Astrocyte of the cerebellum (primary cell): ENCODE data around the gene ZFP36L2.

Source experiments
- DNase-seq: peaks from one replicate; pipeline ENCODE4 v3.0.0-alpha.2; 2011; ENCODE audit warnings: low read depth
- H3K4me3 ChIP-seq: 2 replicates; pipeline ENCODE4 v1.5.1; 2011; ENCODE audit warnings: mild to moderate bottlenecking, low read depth, low read length, moderate library complexity
- CTCF ChIP-seq: IDR thresholded peaks from 2 replicates; pipeline ENCODE4 v1.5.1; 2012; ENCODE audit warnings: low read length, low read depth, moderate library complexity, mild to moderate bottlenecking; ENCODE audit errors: missing control alignments
- in situ Hi-C: cut with HindIII; loops from 2 replicates; pipeline ENCODE4 v1.10.0; 2017; ENCODE audit warnings: low sequenced_read_pairs

ZFP36L2 gene

GRCh38 chr2:43265001-43265400 lies 38.6 kb upstream of the ZFP36L2 start:
- in situ Hi-C loops = no loop called here
- no peak for TF ChIP-seq CTCF
- H3K4me3 ChIP-seq = no peak overlapping the region
- DNase-seq = peak; percentile 68

- DNase-seq = no peak
- H3K4me3 ChIP-seq = no peak overlapping the region
- no peak for TF ChIP-seq CTCF
- in situ Hi-C loops = no loop called here
Measured at GRCh38 chr2:43262951-43263350, 36.5 kb upstream of the ZFP36L2 start.

GRCh38 chr2:43262239-43262638 lies 35.8 kb upstream of the ZFP36L2 start:
- TF ChIP-seq CTCF = no peak
- DNase-seq = no peak
- no peak overlapping the region for H3K4me3 ChIP-seq
- in situ Hi-C loops = no loop called here

- in situ Hi-C loops = no loop called here
- DNase-seq = no peak
- no peak for TF ChIP-seq CTCF
- H3K4me3 ChIP-seq = no peak overlapping the region
Measured at GRCh38 chr2:43259512-43259911, 33.1 kb upstream of the ZFP36L2 start.

- no peak overlapping the region for H3K4me3 ChIP-seq
- no peak for DNase-seq
- no peak for TF ChIP-seq CTCF
- in situ Hi-C loops = no loop called here
Measured at GRCh38 chr2:43258547-43259156, 32.2 kb upstream of the ZFP36L2 start.

GRCh38 chr2:43255296-43255910 lies 29.0 kb upstream of the ZFP36L2 start:
- in situ Hi-C loops = no loop called here
- DNase-seq = peak; percentile 96
- no peak for TF ChIP-seq CTCF
- H3K4me3 ChIP-seq = no peak overlapping the region
